Measurements from ENCODE around the gene SETD9.

The SETD9 gene

DNA sequence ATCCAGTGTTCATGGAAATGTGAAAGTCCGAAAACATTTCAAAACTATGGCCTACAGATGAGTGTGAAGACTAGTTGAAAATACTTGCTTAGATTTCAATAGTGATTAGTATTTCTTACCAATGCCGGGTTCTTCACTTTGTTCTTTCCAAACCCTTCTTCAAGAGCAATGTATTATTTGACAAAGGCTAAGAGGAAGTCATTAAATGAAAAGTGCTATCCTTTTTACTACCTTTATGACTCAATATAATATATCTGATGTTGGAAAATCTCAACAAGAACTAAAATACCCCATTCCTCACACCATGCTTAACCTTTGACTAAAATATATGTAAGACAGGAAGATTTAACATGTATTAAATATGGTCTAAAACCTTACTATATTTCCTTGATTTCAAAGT, 49.2 kb downstream of the SETD9 start:
- no peak overlapping the region for H3K27ac ChIP-seq
- no peaks in the 10 kb centered on the region for H3K27me3 ChIP-seq (ENCODE audit: insufficient read depth, low read depth)
- H3K79me2 ChIP-seq (ENCODE audit: insufficient read depth, low read depth) = no peaks in the 10 kb centered on the region
- no peak overlapping the region for H3K4me2 ChIP-seq
- no peak overlapping the region for H2AFZ ChIP-seq (ENCODE audit: low read depth)
- H3K9ac ChIP-seq = no peak overlapping the region
- no peak overlapping the region for H3K4me3 ChIP-seq (IDR thresholded peaks at IDR 0.05; ENCODE audit: insufficient read depth, low read depth, low read length)
- no peaks in the 10 kb centered on the region for H4K20me1 ChIP-seq (ENCODE audit: insufficient read depth)
- TF ChIP-seq, protein P1, sequence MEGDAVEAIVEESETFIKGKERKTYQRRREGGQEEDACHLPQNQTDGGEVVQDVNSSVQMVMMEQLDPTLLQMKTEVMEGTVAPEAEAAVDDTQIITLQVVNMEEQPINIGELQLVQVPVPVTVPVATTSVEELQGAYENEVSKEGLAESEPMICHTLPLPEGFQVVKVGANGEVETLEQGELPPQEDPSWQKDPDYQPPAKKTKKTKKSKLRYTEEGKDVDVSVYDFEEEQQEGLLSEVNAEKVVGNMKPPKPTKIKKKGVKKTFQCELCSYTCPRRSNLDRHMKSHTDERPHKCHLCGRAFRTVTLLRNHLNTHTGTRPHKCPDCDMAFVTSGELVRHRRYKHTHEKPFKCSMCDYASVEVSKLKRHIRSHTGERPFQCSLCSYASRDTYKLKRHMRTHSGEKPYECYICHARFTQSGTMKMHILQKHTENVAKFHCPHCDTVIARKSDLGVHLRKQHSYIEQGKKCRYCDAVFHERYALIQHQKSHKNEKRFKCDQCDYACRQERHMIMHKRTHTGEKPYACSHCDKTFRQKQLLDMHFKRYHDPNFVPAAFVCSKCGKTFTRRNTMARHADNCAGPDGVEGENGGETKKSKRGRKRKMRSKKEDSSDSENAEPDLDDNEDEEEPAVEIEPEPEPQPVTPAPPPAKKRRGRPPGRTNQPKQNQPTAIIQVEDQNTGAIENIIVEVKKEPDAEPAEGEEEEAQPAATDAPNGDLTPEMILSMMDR (conservative IDR thresholded peaks at IDR 0.05; ENCODE audit: low read depth, low read length) = no peak
- no peaks in the 10 kb centered on the region for H3K4me1 ChIP-seq (ENCODE audit: low read depth, poor library complexity, severe bottlenecking)
- H3K36me3 ChIP-seq (ENCODE audit: insufficient read depth) = no peaks in the 10 kb centered on the region

DNA sequence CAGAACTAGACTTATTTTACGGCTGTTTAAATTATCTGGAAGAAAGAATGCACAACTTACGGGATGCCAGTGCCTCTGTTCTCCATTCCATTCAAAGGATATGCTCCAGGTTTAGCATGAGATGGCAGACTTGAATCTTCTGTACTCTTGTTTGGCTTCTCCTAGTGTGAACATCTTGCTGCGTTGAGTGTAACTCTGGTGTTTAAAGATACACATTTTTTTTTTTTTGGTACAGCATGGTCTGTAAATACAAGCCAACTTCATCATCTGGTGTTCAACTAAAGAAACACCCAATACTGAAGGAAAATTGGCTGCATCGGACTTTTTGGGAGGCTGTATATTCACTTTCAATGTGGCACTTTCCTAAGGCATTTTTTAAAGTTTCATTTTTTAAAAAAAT, 49.9 kb downstream of the SETD9 start:
- no peaks in the 10 kb centered on the region for H4K20me1 ChIP-seq (ENCODE audit: insufficient read depth)
- TF ChIP-seq, protein P1 (conservative IDR thresholded peaks at IDR 0.05; ENCODE audit: low read depth, low read length) = no peak
- no peaks in the 10 kb centered on the region for H3K4me1 ChIP-seq (ENCODE audit: low read depth, poor library complexity, severe bottlenecking)
- H3K9ac ChIP-seq = no peak overlapping the region
- no peaks in the 10 kb centered on the region for H3K79me2 ChIP-seq (ENCODE audit: insufficient read depth, low read depth)
- no peak overlapping the region for H3K27ac ChIP-seq
- H3K4me3 ChIP-seq (IDR thresholded peaks at IDR 0.05; ENCODE audit: insufficient read depth, low read depth, low read length) = no peak overlapping the region
- no peak overlapping the region for H3K4me2 ChIP-seq
- no peak overlapping the region for H2AFZ ChIP-seq (ENCODE audit: low read depth)
- no peaks in the 10 kb centered on the region for H3K27me3 ChIP-seq (ENCODE audit: insufficient read depth, low read depth)
- no peaks in the 10 kb centered on the region for H3K36me3 ChIP-seq (ENCODE audit: insufficient read depth)

DNA sequence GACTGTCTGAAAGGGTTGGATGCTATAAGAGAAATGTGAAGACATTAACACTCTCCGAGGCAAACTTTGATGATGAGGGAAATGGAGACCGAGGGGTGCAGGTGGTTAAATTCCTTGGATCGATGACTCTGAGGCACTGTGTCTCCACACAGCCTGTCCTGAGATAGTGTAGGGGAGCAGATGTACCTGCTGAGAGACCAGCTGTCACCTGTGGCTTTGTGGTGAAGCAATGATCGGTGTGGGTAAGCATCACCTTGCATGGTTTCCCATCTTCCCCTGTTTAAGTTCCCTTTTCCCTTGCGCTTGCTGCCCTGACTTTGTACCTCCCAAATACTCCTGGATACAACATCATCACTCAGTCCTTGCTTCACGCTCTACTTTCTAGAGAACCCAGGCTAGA, 52.4 kb downstream of the SETD9 start:
- Histone ChIP-seq H3K4me3 (IDR thresholded peaks at IDR 0.05; ENCODE audit: insufficient read depth, low read depth, low read length) (no peak overlapping the region), H3K4me2 (no peak overlapping the region), H3K9ac (no peak overlapping the region), H3K27me3 (ENCODE audit: insufficient read depth, low read depth) (no peaks in the 10 kb centered on the region), H2AFZ (ENCODE audit: low read depth) (no peak overlapping the region), H3K36me3 (ENCODE audit: insufficient read depth) (no peaks in the 10 kb centered on the region), H3K4me1 (ENCODE audit: low read depth, poor library complexity, severe bottlenecking) (no peaks in the 10 kb centered on the region), H3K27ac (no peak overlapping the region), H4K20me1 (ENCODE audit: insufficient read depth) (no peaks in the 10 kb centered on the region), H3K79me2 (ENCODE audit: insufficient read depth, low read depth) (no peaks in the 10 kb centered on the region)
- TF ChIP-seq, protein P1 (conservative IDR thresholded peaks at IDR 0.05; ENCODE audit: low read depth, low read length) = no peak

DNA sequence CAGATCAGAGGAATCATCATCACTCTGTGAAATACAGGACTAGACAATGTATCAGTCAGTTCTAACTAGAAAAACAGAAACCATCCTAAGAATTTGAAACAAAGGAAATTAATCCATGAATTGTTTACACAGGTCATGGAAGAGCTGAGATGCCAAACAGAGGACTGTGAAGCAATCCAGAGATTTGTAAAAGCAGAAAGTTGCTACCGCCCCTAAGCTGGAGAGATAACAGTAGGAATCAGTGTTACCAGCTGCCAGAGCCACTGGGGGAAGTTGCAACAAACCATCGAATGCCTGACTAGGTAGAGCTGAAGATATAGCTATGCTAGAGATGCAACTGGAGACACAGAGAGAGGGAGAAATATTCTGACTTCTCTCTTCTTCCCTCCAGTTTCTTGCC, 52.9 kb downstream of the SETD9 start:
- Histone ChIP-seq H3K9ac (no peak overlapping the region), H4K20me1 (ENCODE audit: insufficient read depth) (no peaks in the 10 kb centered on the region), H2AFZ (ENCODE audit: low read depth) (no peak overlapping the region), H3K27me3 (ENCODE audit: insufficient read depth, low read depth) (no peaks in the 10 kb centered on the region), H3K4me2 (no peak overlapping the region), H3K79me2 (ENCODE audit: insufficient read depth, low read depth) (no peaks in the 10 kb centered on the region), H3K27ac (no peak overlapping the region), H3K4me3 (IDR thresholded peaks at IDR 0.05; ENCODE audit: insufficient read depth, low read depth, low read length) (no peak overlapping the region), H3K4me1 (ENCODE audit: low read depth, poor library complexity, severe bottlenecking) (no peaks in the 10 kb centered on the region), H3K36me3 (ENCODE audit: insufficient read depth) (no peaks in the 10 kb centered on the region)
- TF ChIP-seq, protein P1 (conservative IDR thresholded peaks at IDR 0.05; ENCODE audit: low read depth, low read length) = no peak

DNA sequence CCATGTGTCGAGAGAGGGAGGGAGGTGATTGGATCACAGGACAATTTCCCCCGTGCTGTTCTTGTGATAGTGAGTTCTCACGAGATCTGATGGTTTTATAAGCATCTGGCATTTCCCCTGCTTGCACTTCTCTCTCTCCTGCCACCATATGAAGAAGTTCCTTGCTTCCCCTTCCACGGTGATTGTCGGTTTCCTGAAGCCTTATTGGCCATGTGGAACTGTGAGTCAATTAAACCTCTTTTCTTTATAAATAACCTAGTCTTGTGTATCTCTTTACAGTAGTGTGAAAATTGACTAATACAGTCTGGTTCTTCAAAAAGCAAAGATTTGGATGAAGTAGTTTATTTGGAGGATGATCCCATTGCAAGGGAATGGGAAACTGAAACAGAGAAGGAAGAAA, 53.9 kb downstream of the SETD9 start:
- H3K36me3 ChIP-seq (ENCODE audit: insufficient read depth) = no peaks in the 10 kb centered on the region
- no peaks in the 10 kb centered on the region for H3K27me3 ChIP-seq (ENCODE audit: insufficient read depth, low read depth)

More for the DNA sequence above, 53.9 kb downstream of the SETD9 start:
- Histone ChIP-seq H3K9ac (no peak overlapping the region), H4K20me1 (ENCODE audit: insufficient read depth) (no peaks in the 10 kb centered on the region), H3K79me2 (ENCODE audit: insufficient read depth, low read depth) (no peaks in the 10 kb centered on the region), H3K4me1 (ENCODE audit: low read depth, poor library complexity, severe bottlenecking) (no peaks in the 10 kb centered on the region), H3K4me2 (no peak overlapping the region), H3K4me3 (IDR thresholded peaks at IDR 0.05; ENCODE audit: insufficient read depth, low read depth, low read length) (no peak overlapping the region), H2AFZ (ENCODE audit: low read depth) (no peak overlapping the region), H3K27ac (no peak overlapping the region)
- TF ChIP-seq, protein P1 (conservative IDR thresholded peaks at IDR 0.05; ENCODE audit: low read depth, low read length) = no peak
